ENCODE results near the gene ST6GAL2.

GRCh38 chr2:106868275-106868674 is 17.7 kb downstream of the ST6GAL2 start:
- TF ChIP-seq TAF1 (IDR thresholded peaks at IDR 0.05; ENCODE audit: low read depth) = no peak
- no peak for TF ChIP-seq CTCF (IDR thresholded peaks at IDR 0.05; ENCODE audit: poor library complexity, severe bottlenecking)
- TF ChIP-seq EZH2 (IDR thresholded peaks at IDR 0.05; ENCODE audit: borderline replicate concordance, insufficient read depth, low read length, poor library complexity, severe bottlenecking) = no peak
- no peak for TF ChIP-seq RAD21 (conservative IDR thresholded peaks at IDR 0.05)

Data from neural cell (in vitro differentiated cells).